ENCODE measurements around the gene LEKR1.

DNA sequence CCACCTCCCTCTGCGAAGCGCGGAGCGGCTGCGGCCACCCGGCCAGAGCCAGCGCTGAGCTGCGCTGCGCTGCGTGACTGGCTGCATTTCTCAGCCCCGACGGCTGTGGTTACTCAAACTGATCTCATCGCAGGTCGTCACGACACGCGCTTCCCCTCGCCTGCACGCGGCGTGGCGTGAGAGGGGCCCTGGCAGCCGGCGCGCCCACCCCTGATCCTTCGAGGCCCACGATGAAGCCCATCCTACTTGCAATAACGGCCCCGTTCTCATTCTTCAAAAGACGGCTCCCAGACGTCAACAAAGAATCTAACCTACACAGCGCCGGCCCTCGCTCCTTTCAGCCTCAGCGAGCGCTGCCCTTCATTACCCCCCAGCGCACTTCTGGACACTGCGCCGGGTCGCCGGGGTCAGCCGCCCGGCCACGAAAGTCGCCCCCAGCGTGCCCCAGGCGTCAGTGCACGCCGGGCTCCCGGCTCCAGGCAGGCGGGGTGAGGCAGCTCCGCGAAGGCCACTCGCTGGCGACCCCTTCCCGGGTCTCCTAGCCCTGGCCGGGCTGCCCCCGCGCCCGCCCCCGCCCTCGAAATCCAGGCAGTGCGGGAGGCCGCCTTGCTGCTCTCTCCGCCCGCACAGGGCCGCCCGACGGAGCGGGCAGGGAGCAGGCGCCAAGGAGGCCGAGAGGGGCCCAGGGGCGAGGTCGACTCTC, 9.9 kb upstream of the LEKR1 start:
- TF ChIP-seq TAF1 (IDR thresholded peaks at IDR 0.05; ENCODE audit: borderline replicate concordance, insufficient read depth, low read length) = no peak
- TF ChIP-seq, protein P1, sequence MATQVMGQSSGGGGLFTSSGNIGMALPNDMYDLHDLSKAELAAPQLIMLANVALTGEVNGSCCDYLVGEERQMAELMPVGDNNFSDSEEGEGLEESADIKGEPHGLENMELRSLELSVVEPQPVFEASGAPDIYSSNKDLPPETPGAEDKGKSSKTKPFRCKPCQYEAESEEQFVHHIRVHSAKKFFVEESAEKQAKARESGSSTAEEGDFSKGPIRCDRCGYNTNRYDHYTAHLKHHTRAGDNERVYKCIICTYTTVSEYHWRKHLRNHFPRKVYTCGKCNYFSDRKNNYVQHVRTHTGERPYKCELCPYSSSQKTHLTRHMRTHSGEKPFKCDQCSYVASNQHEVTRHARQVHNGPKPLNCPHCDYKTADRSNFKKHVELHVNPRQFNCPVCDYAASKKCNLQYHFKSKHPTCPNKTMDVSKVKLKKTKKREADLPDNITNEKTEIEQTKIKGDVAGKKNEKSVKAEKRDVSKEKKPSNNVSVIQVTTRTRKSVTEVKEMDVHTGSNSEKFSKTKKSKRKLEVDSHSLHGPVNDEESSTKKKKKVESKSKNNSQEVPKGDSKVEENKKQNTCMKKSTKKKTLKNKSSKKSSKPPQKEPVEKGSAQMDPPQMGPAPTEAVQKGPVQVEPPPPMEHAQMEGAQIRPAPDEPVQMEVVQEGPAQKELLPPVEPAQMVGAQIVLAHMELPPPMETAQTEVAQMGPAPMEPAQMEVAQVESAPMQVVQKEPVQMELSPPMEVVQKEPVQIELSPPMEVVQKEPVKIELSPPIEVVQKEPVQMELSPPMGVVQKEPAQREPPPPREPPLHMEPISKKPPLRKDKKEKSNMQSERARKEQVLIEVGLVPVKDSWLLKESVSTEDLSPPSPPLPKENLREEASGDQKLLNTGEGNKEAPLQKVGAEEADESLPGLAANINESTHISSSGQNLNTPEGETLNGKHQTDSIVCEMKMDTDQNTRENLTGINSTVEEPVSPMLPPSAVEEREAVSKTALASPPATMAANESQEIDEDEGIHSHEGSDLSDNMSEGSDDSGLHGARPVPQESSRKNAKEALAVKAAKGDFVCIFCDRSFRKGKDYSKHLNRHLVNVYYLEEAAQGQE (IDR thresholded peaks at IDR 0.05; ENCODE audit: insufficient read depth in 1 of 2, low read depth in 2 of 2, low read length in 2 of 2) = no peak
- no peak for TF ChIP-seq POLR2AphosphoS5 (IDR thresholded peaks at IDR 0.05; ENCODE audit: low read depth, low read length)

All from PFSK-1 (cell line).